ENCODE results near the gene ZMYND10.

DNA sequence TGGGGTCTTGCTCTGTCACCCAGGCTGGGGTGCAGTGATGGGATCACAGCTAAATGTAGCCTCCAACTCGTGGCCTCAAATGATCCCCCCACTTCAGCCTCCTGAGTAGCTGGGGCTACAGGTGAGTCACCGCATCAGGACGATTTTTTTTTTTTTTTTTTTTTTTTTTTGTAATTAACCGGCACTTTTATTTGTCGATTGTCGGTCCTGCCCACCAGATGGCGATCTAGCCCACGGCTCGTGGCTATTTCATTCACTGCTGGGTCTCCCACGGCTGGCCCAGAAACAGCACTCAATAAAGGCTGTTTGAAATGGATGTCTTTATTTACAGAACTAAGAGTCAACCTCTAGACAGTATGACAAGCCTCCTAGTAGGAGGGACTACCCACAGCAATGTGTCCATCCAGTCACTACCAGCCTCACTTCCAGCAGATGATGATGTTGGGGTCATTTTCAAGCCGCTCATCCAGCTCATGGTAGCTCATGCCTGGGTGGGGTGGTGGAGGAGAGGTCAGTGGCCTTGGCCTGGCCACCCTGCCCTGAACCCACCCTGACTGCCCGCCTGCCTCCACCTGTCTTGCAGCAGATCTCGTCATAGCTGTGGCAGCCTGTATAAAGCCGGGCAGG lies 1.8 kb upstream of the ZMYND10 start:
- TF ChIP-seq SIN3A (IDR thresholded peaks at IDR 0.05; ENCODE audit: borderline replicate concordance, insufficient read depth, low read length) (no peak), POLR2AphosphoS5 (IDR thresholded peaks at IDR 0.05; ENCODE audit: low read depth, low read length) (no peak), FOXP2 (optimal IDR thresholded peaks at IDR 0.05; ENCODE audit: borderline replicate concordance, extremely low read depth, extremely low read length, insufficient read depth) (no peak)
